DND-41 (cell line): Measurements from ENCODE around the gene NPEPPS.

ENCODE experiments used
- EZH2 ChIP-seq: IDR thresholded peaks from 3 replicates; pipeline ENCODE4 v1.6.1; 2012; ENCODE audit warnings: borderline replicate concordance, low read depth, mild to moderate bottlenecking, moderate library complexity, low read length, inconsistent platforms; ENCODE audit not compliant: severe bottlenecking
- TF ChIP-seq, protein P1 (sequence below): IDR thresholded peaks from 2 replicates; pipeline ENCODE4 v1.5.1; 2012; ENCODE audit warnings: borderline replicate concordance, low read length, moderate library complexity, mild to moderate bottlenecking; ENCODE audit not compliant: poor library complexity, severe bottlenecking; ENCODE audit errors: extremely low read depth

DNA sequence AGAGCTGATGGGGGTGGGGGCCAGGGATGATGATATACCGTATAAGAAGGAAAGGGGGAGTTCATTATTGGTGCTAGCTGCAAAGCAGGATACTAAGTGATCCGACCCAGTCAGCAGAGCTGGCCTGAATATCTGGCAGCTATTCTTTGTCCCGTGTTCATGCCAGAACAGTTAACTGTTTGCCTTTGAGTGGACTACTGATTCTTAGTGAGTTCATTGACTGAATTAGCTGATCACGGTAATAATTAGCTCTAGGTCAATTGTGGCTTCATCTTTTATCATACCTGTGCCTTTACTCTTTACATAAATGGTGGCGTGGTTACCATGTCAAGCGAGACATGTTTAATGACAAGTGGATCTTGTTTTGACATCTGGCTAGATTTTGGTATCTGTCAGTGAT is 124.1 kb downstream of the NPEPPS start:
- TF ChIP-seq, protein P1, sequence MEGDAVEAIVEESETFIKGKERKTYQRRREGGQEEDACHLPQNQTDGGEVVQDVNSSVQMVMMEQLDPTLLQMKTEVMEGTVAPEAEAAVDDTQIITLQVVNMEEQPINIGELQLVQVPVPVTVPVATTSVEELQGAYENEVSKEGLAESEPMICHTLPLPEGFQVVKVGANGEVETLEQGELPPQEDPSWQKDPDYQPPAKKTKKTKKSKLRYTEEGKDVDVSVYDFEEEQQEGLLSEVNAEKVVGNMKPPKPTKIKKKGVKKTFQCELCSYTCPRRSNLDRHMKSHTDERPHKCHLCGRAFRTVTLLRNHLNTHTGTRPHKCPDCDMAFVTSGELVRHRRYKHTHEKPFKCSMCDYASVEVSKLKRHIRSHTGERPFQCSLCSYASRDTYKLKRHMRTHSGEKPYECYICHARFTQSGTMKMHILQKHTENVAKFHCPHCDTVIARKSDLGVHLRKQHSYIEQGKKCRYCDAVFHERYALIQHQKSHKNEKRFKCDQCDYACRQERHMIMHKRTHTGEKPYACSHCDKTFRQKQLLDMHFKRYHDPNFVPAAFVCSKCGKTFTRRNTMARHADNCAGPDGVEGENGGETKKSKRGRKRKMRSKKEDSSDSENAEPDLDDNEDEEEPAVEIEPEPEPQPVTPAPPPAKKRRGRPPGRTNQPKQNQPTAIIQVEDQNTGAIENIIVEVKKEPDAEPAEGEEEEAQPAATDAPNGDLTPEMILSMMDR: no peak
- TF ChIP-seq EZH2: no peak
